UCSD-AML1 (cell line): Measurements from ENCODE around the gene CDH16.
A peak's percentile ranks its signal among the peaks of the same experiment; 100 is the strongest.

Experiments used
- DNase-seq: peaks from one replicate; lab custom pipeline; 2025; ENCODE audit not compliant: unreplicated experiment; lab: John Stamatoyannopoulos, UW

CDH16 gene

DNA sequence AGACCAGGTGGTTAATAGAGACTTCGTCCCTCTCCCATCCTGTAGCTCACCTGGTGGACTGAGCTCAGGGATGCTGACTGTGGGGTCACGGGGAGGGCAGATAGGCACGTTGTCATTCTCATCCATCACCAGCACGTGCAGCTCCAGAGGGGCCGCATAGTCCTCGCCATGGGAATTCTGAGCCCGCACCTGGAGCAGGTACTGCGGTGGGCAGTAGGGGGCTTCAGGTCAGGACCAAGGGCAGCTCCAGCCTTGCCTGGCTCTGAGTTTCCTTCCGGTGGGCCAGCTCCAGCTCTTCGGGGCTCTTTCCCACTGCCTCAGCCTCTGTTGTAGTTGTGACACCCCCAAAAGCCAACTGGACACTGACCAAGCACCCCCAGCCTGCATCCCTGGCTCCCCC, 5.6 kb downstream of the CDH16 start:
- no peak for DNase-seq

DNA sequence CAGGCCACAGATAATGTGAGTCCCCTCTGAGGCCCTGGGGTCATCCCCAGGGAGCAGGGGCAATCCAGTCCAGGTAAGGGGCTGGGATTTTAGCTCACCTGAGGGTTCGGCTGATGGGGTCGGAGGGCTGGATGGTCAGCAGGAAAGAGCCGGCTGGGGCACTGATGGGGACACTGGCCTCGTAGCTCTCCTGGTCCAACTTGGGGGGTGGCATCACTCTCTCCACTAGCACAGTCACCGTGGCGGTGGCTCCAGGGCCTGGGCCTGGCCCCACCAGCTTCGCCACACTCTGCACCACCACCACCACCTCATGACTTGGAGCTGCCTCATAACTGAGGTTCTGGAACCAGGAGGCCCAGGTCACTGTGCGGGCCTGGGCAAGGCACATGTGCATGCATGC, 6.9 kb downstream of the CDH16 start:
- no peak for DNase-seq

DNA sequence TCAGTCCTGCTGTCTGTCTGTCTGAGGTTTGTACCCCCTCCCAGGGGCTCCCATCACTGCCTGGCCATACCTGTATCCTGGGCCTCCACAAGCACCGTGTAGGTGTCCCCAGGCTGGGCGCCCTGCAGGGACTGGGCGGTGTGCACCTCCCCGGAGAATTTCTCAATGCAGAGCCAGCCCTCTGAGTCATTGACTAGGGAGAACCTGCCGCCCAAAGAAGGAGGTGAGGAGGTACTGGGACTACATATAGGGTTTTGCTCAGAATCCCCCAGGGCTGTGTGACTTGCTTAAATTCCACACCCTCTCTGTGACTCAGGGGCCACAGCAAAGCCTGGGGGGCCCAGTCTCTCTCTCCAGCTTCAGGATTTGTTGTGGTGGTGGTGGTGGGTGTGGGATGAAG, 7.6 kb downstream of the CDH16 start:
- DNase-seq = no peak

DNA sequence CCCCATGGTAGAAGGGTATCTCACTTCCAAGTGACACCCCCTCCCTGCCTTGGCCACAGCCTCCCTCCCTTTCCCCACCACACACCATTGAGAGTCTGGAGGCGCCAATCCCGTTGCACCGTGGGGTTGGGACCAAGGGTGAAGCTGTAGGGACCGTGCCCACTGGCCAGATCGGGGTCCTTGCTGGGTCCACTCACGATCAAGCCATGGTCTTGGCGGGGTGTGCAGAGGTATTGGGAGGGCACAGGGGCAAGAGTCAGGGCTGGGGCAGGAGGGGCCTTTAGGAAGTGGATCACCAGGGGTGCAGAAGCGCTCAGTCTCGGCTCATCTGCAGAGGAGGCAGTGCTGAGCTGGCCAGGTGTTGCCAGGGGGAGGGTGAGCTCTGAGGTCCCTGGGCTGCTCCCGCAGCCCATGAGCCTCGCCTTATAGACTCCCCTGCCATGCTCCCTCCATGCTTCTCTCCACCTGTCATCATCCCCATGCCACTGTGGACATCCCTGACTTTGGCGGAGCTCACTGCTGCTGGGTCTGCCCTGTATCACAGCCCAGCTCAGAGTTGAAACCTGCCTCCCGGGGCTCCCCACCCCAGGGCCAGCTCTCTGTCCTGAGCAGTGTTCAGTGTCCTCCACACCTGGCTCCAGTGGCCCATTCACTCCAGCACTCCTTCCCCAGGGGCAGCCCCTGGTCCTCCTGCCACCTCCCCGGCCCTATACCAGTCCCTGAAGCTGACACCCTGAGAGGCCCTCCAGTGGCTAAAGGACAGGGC, 8.3 kb downstream of the CDH16 start:
- DNase-seq = no peak

DNA sequence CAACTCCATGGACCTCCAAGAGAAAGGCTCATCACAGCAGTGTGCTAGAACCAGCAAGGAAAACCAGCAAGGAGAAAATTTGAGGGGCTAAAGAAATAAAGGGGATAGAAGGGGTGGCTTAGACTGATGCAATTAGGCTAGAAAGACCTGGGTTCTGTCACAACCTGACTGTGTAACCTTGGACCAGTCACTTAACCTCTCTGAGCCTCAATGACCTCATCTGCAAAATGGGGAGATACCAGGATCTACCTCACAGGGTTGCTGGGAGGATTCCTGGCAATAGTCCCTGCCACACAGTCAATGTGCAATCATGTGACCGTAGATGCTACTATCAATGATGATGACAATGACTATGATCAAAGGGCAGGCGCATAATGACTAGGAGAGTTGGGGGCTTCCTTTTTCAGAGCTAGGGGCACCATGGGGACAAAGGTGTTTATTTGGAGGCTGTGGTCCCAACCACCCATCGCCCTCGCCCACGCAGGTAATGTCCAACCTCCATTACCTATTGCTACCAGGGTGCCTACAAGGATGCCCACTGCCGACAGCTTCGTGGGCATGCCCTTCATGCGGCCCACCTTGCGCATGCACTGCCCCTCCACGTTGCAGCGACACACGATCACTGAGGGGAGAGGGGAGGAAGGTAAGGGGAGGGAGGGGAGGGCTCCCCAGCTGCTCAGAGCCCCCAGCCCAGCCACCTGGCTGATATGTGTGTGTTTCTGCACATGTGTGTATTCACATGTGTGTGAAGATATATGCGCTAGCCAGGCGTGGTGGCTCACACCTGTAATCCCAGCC, 9.7 kb downstream of the CDH16 start:
- no peak for DNase-seq

DNA sequence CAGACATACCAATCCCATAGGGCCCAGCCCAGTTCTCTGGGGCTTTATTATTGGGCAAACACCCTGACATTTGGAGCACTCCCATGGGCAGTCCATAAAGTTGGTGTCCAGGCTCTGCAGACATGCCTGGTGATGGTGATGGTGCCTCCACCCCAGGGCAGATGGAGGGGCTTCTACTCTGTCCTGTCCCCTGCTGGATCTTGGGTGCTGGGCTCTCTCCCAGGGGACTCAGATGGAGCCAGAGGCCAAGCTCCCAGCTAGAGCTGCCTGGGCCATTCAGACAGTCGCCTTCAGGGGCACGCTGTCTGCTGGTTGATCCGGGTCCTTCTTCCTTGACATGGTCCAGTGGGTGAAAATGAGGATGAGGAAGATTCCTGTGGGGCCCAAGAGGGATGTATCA, 10.6 kb downstream of the CDH16 start:
- no peak for DNase-seq

DNA sequence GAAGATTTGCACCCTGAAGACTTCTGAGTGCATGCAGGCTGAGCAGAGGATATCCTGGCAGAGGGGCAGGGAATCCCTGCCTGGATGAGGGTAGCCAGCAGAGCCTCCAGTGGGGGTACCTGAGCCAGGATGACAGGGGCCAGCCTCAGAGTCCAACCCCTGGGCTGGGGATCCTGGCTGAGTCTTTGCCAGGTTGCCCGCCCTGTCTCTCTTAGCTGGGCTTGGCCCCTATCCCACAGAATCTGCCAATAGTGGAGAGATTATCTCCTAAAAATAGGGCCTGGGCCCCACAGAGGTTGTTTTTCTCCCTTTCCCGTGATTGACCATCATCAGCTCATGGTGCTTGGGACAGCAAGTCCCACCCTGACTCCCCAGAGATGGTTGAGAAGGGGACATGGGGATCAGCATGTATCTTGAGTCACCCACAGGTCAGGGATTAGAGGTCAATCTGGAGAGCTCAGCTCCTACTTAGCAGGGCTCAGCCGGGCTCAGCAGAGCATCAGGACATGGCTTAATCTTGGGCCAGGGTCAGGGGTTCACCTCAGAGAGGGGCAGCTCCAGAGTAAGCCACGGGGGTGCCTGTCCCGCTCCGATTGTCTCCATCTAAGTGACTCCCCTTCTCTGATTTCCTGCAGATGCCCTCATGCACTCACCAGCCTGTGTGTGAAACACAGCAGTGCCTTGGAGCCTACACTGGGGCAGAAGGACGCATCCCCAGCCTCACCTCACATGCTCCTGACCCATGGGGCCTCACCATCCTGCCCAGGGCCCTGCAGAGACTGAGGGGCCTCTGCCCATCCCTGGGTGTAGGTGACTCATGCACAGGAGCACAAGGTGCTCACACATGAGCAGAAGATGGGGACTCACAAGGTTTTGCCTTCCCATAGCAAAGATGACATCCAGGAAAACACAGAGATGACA, 11.5 kb downstream of the CDH16 start:
- no peak for DNase-seq

DNA sequence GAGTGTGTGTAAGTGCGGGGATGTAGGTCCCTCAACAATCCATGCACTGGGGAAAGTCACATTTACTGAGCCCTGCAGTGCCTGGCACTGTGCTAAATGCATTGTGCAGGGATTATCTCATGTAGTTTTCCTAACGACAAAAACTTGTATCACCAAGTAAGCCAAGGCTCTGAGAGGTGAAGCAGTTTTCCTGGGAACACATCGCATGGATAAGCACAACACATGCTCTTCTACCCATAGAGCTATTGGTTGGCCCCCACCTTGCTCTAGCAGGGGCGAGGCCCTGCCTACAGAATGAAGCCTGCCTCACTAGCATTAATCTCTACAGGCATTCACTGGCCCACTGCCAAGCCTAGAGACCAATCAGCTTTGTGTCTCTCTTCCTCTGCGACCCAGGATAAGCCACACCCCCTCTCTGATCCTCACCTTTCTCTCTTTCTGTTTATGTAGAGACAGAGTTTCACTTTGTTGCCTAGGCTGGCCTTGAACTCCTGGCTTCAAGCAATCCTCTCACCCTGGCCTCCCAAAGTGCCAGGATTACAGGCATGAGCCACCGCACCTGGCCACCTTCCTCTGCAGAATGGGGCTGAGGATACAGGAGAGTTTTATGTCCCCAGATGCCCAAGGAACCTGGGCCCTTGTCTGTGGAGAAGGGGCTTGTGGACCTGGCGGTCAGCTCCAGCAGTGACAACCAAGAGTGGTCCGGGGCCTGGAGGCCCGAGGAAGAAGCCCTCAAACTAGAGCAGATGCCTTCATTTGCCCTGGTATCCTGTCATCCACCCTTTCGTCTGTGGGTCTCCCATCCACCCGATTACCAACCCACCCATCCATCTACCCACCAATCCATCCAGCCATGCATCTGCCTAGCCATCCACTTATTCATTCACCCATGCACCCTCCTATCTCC, 12.8 kb downstream of the CDH16 start:
- no peak for DNase-seq

DNA sequence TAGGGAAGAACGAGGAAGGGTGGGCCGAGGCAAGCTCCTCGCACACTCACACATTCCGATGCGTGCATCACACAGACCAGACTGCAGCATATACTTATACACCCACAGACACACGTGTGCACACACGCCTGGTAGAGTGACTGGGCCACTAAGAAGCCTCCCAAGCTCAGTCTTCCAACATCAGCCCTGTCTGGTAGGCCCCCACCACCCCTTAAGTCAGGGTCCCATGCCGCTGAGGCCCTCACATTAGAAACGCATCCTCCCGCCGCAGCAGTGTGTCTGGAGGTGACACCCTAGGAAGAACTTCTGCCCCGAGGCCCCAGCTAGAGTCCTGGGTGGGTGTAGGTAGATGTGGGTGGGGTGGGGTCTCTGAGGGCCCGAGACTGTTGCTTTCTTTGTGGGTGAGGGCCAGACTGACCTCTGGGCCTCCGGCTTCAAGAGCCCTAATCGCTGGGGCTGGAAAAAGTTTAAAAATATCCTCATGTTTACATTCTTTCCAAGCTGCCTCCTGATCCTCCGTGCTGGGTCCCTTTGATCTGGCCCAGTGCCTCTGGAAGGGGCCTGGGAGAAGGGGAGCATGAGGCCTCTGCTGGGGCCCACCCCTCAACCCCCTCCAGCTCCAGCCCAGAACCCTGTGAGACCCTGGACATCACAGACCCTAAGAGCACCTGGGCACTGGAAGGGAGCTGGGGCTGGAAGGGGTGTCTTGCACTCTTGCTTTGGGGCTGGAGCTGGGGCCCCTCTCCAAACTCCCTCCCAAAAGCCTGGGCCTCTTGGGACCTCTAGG, 13.6 kb downstream of the CDH16 start:
- DNase-seq = no peak

DNA sequence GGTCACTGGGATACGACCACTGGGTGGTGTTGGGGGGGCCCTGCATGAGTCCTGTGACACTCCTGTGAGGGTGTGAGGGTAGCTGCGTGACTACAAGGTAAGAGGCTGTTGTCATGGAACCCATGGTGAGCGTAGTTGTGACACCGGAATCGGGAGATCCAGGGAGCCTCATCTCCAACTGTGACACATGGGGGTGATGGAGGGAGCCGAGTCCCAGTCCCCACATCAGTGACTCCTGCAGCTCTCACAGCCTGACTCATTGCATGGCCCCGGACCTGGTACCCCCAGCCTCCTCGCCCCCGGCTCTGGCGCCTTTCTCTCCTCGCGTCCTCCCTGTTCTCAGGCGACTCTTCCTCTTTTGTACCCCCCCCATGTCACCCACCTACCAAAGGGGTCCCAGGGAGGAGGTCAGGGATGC, 14.2 kb downstream of the CDH16 start:
- no peak for DNase-seq

DNA sequence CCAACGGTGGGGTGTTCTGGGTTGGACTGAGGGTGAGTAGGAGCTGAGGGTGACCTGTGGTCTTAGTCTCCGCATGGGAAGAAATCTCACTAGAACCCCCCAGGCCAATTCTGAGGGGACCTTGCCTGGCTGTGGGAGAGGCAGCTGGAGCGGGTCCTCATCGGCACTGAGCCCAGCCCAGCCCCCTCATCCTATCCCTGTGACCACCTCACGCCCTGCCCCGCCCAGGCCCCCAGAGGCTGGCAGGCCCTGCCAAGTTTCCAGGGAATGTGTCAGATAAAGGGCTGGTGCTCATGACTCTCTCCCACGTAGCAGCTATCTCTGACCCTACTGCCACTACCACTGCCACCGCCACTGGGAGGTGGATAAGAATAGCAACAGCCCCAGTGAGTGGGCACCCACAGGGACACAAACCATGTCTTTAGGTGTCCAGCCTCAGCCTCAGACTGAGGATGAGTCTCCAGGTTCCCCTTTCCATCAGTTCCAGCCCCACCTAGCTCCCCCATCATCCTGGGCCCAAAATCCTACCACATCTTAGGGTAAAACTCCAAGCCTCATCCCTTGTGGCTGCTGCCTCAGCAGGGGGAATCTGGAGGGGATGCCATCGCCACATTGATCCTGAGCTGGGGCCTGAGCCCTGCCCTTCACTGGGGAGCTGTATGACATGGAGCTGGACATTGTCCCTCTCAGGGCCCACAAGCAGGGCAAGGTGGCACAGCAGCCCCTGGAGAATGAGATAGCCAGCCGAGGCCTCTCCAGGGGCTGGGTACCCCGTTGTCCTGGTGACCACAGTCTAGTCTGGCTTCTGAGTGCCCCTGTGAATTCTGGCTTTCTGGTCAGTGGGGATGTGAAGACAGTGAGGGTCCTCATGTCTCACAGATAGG, 14.9 kb downstream of the CDH16 start:
- DNase-seq = no peak

DNA sequence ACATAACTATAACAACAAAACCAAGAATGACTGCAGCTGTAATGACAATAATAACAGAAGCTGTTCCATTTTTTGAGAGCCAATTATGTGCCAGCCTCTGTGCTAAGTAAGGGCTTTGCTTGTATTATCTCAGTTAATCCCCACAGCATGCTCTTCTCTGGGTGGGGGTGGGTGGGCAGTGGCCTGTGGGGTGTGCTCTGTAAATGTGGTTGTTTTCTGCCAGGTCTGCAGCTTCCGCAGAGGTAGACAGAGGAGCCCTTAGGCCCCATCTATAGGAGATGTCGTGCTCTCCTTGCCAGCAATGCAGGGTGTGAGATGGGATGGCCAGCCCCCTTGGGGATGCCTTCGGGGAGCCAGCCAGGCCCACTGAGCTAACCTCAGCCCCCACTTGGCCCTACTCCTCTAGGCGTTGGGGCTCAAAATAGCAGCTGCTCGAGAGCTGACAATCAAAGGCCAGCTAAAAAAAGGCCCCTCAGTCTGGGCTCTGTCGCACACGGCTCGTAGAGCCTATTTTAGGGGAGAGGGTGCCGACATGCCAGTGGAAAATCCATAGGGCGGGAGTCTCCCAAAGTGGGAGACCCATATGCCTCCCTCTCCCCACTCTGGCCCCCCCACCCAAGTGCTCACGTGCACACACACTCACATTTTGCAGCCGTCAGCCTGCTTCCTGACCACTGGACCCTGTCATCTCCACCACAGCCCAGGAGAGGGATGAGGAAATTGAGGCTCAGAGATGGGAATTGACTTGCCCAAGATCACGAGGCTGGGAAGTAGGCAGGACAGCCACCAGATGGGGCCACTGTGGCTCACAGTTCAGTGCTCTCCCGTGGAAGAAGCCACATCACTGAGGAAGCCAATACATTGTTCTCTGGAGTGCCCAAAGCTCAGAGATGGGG, 15.8 kb downstream of the CDH16 start:
- no peak for DNase-seq

DNA sequence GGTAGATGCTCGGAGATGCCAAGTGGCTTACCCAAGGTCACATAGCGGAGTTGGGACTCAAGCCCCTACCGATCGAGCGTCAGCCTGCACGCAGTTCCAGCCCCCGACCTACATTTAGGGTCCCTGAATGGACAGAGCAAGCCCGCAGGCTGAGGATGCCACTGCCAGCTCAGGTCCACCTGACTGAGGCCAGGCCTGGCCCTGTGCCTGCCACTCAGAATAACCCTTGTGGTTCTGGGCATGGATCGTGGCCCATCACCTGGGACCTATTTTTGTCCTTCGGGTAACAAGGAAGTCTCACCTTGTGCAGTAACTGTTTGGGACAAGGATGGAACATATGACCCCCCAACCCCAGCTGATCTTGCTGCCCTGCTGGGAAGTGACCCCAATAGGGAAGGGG, 17.1 kb downstream of the CDH16 start:
- DNase-seq = no peak

DNA sequence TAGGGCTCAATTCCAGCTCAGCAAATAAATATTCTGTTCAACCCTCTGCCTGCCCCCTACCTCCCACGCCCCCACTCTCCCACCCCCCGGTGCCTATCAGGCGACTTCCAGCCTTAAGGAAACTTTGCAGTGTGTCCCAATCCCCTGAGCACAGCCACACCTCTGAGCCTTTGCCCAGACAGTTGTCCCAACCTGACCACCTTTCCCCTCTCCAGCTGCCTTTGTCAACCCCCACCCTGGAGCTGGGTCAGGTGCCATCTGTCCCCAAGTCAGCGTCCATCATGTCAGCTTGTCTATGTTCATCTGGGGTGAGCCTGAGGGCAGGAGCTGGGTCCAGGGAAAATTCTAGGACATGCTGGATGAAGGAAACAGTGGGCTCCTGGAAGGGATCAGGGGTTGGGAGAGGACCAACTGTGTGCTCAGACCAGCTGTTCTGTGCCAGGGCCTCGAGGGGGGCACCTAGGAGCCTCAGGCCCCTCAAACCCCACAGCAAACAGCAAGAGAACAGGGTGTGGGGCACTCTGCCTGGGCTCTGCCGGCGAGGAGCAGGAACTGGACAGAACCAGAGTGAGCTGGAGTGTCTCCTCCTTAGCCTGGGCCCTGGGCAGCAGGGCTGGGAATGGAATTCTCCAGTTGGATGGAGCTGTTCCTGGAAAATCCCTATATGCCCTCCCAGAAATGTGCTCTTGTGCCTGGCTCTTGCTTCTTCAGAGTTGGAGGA, 17.8 kb downstream of the CDH16 start:
- DNase-seq = no peak

DNA sequence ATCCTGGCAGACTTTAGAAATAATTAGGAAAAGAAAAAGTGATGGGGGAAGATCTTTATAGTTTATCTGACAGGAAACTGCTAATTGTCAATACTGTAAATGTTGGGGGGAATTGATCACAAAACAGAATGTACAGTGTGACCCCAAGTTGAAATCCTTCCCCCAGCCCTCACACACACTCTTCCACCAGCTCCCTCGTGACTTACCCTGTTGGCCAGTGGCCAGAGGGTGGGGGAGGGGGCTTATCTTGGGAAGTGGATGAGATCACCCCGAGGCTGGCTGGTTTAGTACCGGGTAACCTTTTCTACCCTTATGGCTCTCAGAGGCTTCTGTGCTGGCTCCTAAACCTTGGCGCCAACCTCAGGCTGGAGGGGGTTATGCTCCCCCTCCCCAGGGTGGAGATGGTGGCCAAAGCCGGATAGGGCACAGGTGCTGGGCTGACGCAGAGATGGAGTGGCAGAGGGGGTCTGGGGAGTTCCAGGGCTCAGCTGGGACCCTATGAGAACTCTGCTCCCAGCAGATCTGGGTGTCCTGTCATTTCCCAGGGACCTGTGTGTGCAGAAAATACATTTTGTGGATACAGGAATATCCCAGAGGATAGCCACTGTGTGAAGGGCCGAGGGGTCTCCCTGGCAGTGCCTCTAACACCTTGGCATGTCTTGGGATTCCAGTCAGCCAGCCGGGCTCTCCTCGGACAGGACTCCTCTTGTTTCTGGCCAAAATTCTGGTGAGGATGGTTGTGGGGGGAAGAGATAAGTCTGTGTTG, 18.6 kb downstream of the CDH16 start:
- peak; percentile 71 for DNase-seq

DNA sequence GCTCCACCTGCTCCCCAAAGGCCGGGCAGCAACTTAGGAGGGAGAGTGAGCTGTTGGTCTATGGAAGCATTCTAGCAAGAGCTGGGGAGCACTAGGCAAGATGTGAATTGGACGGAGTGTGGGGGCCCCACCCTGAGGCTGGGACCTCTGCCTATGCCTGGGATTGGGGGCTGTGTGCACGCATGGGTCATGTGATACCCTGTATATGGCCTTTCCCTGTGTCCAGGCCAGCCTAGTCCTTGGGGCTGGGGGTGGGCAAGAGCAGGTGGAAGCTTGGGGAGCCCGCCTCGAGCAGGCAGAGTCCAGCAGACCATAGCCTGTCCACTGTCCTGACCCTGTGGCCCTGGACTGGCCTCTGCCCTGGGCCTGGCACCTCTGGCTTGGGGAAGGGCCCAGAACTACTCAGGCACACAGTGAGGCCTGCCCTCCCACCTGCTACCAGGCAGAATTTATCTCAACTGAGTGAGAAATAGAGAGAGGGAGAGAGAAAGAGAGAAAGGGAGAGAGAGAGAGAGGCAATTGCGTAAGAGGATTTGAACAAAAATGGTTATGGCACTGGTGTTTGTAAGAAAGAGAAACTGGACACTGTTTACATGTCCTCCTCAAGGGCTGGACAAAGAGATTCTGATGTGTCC, 19.3 kb downstream of the CDH16 start:
- no peak for DNase-seq
